Mesendoderm (in vitro differentiated cells): Measurements from ENCODE around the gene ROR1.

Experiments used
- DNase-seq: peaks from one replicate; pipeline ENCODE4 v3.0.0; 2013
- H2AK5ac ChIP-seq: 2 replicates; pipeline ENCODE4 v1.6.1; 2013; ENCODE audit warnings: low read length, inconsistent platforms
- H2BK120ac ChIP-seq: 2 replicates; pipeline ENCODE4 v1.6.1; 2013; ENCODE audit warnings: low read depth, mild to moderate bottlenecking, low read length, moderate library complexity, mixed read lengths
- H2BK15ac ChIP-seq: replicated peaks from 2 replicates; pipeline ENCODE4 v1.6.1; 2013; ENCODE audit warnings: low read depth, mild to moderate bottlenecking, moderate library complexity
- H2BK5ac ChIP-seq: 2 replicates; pipeline ENCODE4 v1.6.1; 2013; ENCODE audit warnings: low read length, inconsistent platforms
- H3K18ac ChIP-seq: 2 replicates; pipeline ENCODE4 v1.6.1; 2013; ENCODE audit warnings: mild to moderate bottlenecking, low read length, mixed read lengths
- H3K23ac ChIP-seq: one replicate; pipeline ENCODE4 v1.6.1; 2013; ENCODE audit warnings: low read length
- H3K27ac ChIP-seq: 2 replicates; pipeline ENCODE4 v1.5.1; 2013; ENCODE audit warnings: low read depth, mild to moderate bottlenecking, inconsistent platforms, low read length, moderate library complexity
- H3K27me3 ChIP-seq: 2 replicates; pipeline ENCODE4 v1.6.1; 2013; ENCODE audit warnings: low read length, control low read depth, mild to moderate bottlenecking, inconsistent platforms; ENCODE audit not compliant: insufficient read depth, poor library complexity
- H3K36me3 ChIP-seq: 2 replicates; pipeline ENCODE4 v1.6.1; 2013; ENCODE audit warnings: low read length, inconsistent platforms; ENCODE audit not compliant: control insufficient read depth, insufficient read depth
- H3K4ac ChIP-seq: one replicate; pipeline ENCODE4 v1.6.1; 2013; ENCODE audit warnings: low read depth, mild to moderate bottlenecking, low read length, moderate library complexity
- H3K4me1 ChIP-seq: 2 replicates; pipeline ENCODE4 v1.6.1; 2013; ENCODE audit warnings: low read depth, low read length, inconsistent platforms; ENCODE audit not compliant: control insufficient read depth
- H3K4me2 ChIP-seq: 2 replicates; pipeline ENCODE4 v1.6.1; 2013; ENCODE audit warnings: low read length
- H3K4me3 ChIP-seq: 2 replicates; pipeline ENCODE4 v1.5.1; 2013; ENCODE audit warnings: mild to moderate bottlenecking, low read length
- H3K56ac ChIP-seq: one replicate; pipeline ENCODE4 v1.6.1; 2013; ENCODE audit warnings: low read length
- H3K79me1 ChIP-seq: 2 replicates; pipeline ENCODE4 v1.6.1; 2013; ENCODE audit warnings: low read length, inconsistent platforms
- H3K79me2 ChIP-seq: 2 replicates; pipeline ENCODE4 v1.6.1; 2013; ENCODE audit warnings: mild to moderate bottlenecking, low read length; ENCODE audit not compliant: control insufficient read depth, insufficient read depth
- H3K9ac ChIP-seq: 2 replicates; pipeline ENCODE4 v1.6.1; 2013; ENCODE audit warnings: low read length, inconsistent platforms
- H4K5ac ChIP-seq: one replicate; pipeline ENCODE4 v1.6.1; 2013; ENCODE audit warnings: low read length
- H4K8ac ChIP-seq: one replicate; pipeline ENCODE4 v1.6.1; 2013; ENCODE audit warnings: low read depth, mild to moderate bottlenecking, control low read depth, low read length, moderate library complexity
- WGBS: extraction: QIAGEN DNeasy Blood & Tissue Kit; methylation state at CpG from one replicate; pipeline ENCODE4 v1.1.7; 2013; ENCODE audit warnings: low lambda C conversion rate, missing lambda C conversion rate; ENCODE audit not compliant: insufficient coverage; ENCODE audit errors: extremely low coverage; 5-methylcytosine and 5-hydroxymethylcytosine counted together

Gene ROR1

DNA sequence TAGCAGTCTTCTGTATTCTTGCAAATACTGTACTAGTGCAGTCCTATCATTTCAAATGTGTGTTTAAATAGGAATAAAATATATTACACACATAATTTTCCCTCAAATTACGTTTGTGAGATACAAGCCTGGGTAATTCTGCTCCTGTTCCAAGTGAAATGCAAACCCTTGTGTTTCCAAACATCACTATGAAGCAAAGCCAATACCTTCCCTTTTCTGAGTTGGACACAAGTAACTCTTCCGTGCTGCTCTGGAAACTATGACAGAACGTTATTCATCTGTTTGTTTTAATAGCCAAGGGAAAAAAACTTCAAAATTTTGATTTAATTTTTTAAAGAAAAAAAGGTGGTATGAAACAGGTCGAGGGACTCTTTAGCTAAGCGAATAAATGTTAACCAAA lies 355.9 kb downstream of the ROR1 start:
- Histone ChIP-seq H3K27ac (no peak overlapping the region), H3K4me3 (no peak overlapping the region), H3K18ac (no peak overlapping the region), H4K8ac (no peak overlapping the region), H3K79me1 (no peaks in the 10 kb centered on the region), H2BK5ac (no peak overlapping the region), H3K36me3 (no peaks in the 10 kb centered on the region), H3K4ac (no peak overlapping the region), H3K9ac (no peak overlapping the region), H3K4me1 (no peaks in the 10 kb centered on the region), H2AK5ac (no peak overlapping the region), H3K23ac (no peak overlapping the region), H3K79me2 (no peaks in the 10 kb centered on the region), H3K27me3 (no peaks in the 10 kb centered on the region), H4K5ac (no peak overlapping the region), H3K56ac (no peak overlapping the region), H2BK15ac (no peak overlapping the region), H3K4me2 (no peak overlapping the region), H2BK120ac (no peak overlapping the region)
- WGBS: no CpG with 5 or more reads among the region's 5 CpGs
- no peak for DNase-seq

DNA sequence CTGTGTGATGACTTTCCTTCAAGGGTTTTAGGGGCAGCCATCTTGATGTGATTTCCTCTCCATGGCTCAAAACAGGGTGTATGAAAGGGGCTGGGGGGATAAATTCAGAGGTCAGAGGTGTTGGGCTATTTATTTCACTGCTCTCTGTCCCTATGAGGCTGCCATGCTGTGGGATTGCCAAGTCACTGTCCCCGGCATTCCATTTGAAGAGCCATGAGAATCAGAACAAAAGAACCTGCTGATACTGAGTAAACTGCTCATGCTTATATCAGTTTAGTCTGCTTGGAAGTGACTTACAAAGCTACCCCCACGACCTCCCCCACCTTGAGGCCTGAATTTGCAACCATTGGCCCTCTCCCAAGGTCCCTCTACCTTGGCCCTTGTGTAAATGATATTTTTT lies 357.3 kb downstream of the ROR1 start:
- Histone ChIP-seq H3K4ac (no peak overlapping the region), H3K9ac (no peak overlapping the region), H4K8ac (no peak overlapping the region), H4K5ac (no peak overlapping the region), H3K4me3 (no peak overlapping the region), H3K56ac (no peak overlapping the region), H3K79me1 (no peaks in the 10 kb centered on the region), H3K18ac (no peak overlapping the region), H3K4me1 (no peaks in the 10 kb centered on the region), H3K79me2 (no peaks in the 10 kb centered on the region), H3K27ac (no peak overlapping the region), H3K36me3 (no peaks in the 10 kb centered on the region), H3K23ac (no peak overlapping the region), H3K4me2 (no peak overlapping the region), H3K27me3 (no peaks in the 10 kb centered on the region), H2BK15ac (no peak overlapping the region), H2AK5ac (no peak overlapping the region), H2BK120ac (no peak overlapping the region), H2BK5ac (no peak overlapping the region)
- DNase-seq: no peak
- WGBS: no CpG with 5 or more reads among the region's 2 CpGs

DNA sequence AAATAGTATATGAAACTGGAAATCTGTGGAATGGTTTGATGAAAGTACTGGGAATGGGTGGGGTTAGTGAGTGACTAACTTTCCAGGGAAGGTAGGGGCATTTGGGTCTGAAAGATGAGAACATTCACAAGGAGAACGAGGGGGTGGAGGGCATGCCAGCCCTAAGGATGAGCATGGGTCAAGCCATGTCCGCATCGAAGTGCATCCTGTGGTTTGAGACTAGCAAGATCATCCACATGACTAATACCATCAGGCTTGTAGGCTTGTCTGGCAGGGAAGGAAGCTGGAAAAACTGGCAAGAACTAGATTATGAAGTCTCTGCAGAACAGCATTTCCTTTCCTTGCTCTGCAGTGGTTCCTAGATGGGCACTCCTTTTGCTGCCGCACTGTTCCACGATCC lies 359.2 kb downstream of the ROR1 start:
- Histone ChIP-seq H2BK120ac (no peak overlapping the region), H3K4me1 (no peaks in the 10 kb centered on the region), H4K5ac (no peak overlapping the region), H2BK5ac (no peak overlapping the region), H3K27me3 (no peaks in the 10 kb centered on the region), H2AK5ac (no peak overlapping the region), H3K18ac (no peak overlapping the region), H4K8ac (no peak overlapping the region), H3K23ac (no peak overlapping the region), H3K79me1 (no peaks in the 10 kb centered on the region), H3K4ac (no peak overlapping the region), H3K9ac (no peak overlapping the region), H2BK15ac (no peak overlapping the region), H3K4me2 (no peak overlapping the region), H3K56ac (no peak overlapping the region), H3K79me2 (no peaks in the 10 kb centered on the region), H3K36me3 (no peaks in the 10 kb centered on the region), H3K4me3 (no peak overlapping the region), H3K27ac (no peak overlapping the region)
- DNase-seq: no peak
- WGBS: no CpG with 5 or more reads among the region's 5 CpGs

DNA sequence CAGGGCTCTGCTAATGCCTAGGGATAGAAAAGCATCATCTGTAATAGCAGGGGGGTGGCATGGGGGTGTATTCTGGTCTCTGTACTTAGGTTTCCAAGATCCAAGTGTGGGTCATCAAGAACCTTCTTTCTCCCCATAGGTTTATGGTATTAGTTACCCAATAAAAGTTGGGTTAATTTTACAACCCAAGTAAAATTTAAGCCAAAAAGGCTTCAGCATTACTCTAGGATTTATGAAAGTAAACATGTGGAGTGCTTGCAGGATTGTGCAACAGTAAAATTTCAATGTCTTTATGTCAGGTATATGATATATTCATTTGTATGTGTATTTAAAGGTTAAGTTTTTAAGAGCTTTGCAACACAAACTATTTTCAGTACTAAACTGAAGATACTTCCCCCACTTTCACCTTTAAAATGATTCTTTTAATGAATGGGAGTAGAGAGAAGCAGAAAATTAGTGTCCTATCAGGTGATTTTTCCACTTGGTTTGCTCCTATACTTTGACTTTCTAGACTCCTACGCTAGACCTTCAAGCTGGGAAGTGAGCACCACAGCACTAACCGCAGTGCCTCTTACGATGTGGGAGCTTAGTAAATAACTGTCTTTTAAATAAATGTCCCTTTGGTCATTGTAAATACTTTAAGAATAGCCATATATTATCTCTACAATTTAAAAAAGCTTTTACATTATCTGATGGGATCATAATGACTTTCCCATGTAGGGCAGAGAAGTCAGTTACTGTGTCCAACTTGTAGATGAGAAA lies 361.8 kb downstream of the ROR1 start:
- no peaks in the 10 kb centered on the region for H3K36me3 ChIP-seq

DNA sequence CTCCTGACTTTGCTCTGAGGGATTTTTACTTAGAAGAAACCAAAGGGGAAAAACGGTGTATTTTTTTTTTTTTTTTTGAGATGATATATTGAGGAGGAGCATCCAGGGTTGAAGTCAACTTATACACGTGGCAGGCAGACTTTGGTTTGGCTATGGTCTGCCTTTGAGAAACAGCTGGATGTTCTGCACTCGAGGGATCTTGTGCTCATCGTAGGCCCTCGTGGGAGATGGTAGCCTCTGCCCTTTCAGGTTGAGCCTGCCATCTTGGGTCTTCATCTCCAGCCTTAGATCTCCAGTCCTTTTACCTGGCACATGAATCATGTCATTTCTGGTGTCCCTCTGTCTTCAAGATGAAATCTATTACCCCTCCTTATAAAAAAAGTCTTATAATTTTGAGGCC lies 362.5 kb downstream of the ROR1 start:
- no peaks in the 10 kb centered on the region for H3K36me3 ChIP-seq
- no peak overlapping the region for H4K8ac ChIP-seq
- no peak overlapping the region for H3K18ac ChIP-seq
- no peaks in the 10 kb centered on the region for H3K27me3 ChIP-seq
- no peak overlapping the region for H3K23ac ChIP-seq
- H2BK120ac ChIP-seq: no peak overlapping the region
- no peak overlapping the region for H3K27ac ChIP-seq
- no peak overlapping the region for H2BK15ac ChIP-seq
- H3K4me2 ChIP-seq: no peak overlapping the region
- peaks cover 3% of the 10 kb centered on the region for H3K4me1 ChIP-seq
- H3K79me2 ChIP-seq: no peaks in the 10 kb centered on the region
- no peaks in the 10 kb centered on the region for H3K79me1 ChIP-seq
- no CpG with 5 or more reads among the region's 5 CpGs for WGBS
- H3K56ac ChIP-seq: no peak overlapping the region
- H4K5ac ChIP-seq: no peak overlapping the region
- no peak for DNase-seq
- H2BK5ac ChIP-seq: no peak overlapping the region
- H2AK5ac ChIP-seq: no peak overlapping the region
- no peak overlapping the region for H3K4me3 ChIP-seq
- no peak overlapping the region for H3K9ac ChIP-seq
- H3K4ac ChIP-seq: peak overlapping the region; percentile 9

More for the DNA sequence above, 361.8 kb downstream of the ROR1 start:
- Histone ChIP-seq H3K56ac (no peak overlapping the region), H3K4me1 (peaks cover 3% of the 10 kb centered on the region), H3K4ac (no peak overlapping the region), H2BK5ac (no peak overlapping the region), H2BK120ac (no peak overlapping the region), H3K4me3 (no peak overlapping the region), H4K5ac (no peak overlapping the region), H3K79me2 (no peaks in the 10 kb centered on the region), H2BK15ac (no peak overlapping the region), H3K23ac (no peak overlapping the region), H3K9ac (no peak overlapping the region), H2AK5ac (no peak overlapping the region), H3K4me2 (no peak overlapping the region), H4K8ac (no peak overlapping the region), H3K79me1 (no peaks in the 10 kb centered on the region), H3K27ac (no peak overlapping the region), H3K27me3 (no peaks in the 10 kb centered on the region), H3K18ac (no peak overlapping the region)
- WGBS: no CpG with 5 or more reads among the region's 3 CpGs
- DNase-seq: no peak
